ENCODE data around the gene ZBTB32.

The ZBTB32 gene

GRCh38 chr19:35753634-35754369, 49.4 kb downstream of the ZBTB32 start:
- no peak for TF ChIP-seq CTCF (IDR thresholded peaks at IDR 0.05; ENCODE audit: insufficient read depth, low read depth, low read length, missing control alignments)
- DNase-seq (ENCODE audit: low read depth) = no peak
- H3K4me3 ChIP-seq (ENCODE audit: low read depth, low read length) = no peak overlapping the region

- DNase-seq (ENCODE audit: low read depth) = no peak
- H3K4me3 ChIP-seq (ENCODE audit: low read depth, low read length) = no peak overlapping the region
- no peak for TF ChIP-seq CTCF (IDR thresholded peaks at IDR 0.05; ENCODE audit: insufficient read depth, low read depth, low read length, missing control alignments)
Observed at GRCh38 chr19:35754370-35755130, 50.2 kb downstream of the ZBTB32 start.

- H3K4me3 ChIP-seq (ENCODE audit: low read depth, low read length) = no peak overlapping the region
- TF ChIP-seq CTCF (IDR thresholded peaks at IDR 0.05; ENCODE audit: insufficient read depth, low read depth, low read length, missing control alignments) = no peak
- no peak for DNase-seq (ENCODE audit: low read depth)
Observed at GRCh38 chr19:35755131-35755549, 50.8 kb downstream of the ZBTB32 start.

GRCh38 chr19:35755550-35756376, 51.4 kb downstream of the ZBTB32 start:
- DNase-seq (ENCODE audit: low read depth) = no peak
- no peak overlapping the region for H3K4me3 ChIP-seq (ENCODE audit: low read depth, low read length)
- TF ChIP-seq CTCF (IDR thresholded peaks at IDR 0.05; ENCODE audit: insufficient read depth, low read depth, low read length, missing control alignments) = no peak

GRCh38 chr19:35756377-35757230, 52.2 kb downstream of the ZBTB32 start, which contains the start of gene HSPB6:
TSS of gene HSPB6 (minus strand) at chr19:35757029. CDS start at chr19:35757008, 21 bp downstream.
- DNase-seq (ENCODE audit: low read depth) = no peak

More at GRCh38 chr19:35756377-35757230, 52.2 kb downstream of the ZBTB32 start, which contains the start of gene HSPB6:
- no peak for TF ChIP-seq CTCF (IDR thresholded peaks at IDR 0.05; ENCODE audit: insufficient read depth, low read depth, low read length, missing control alignments)
- peak within 1 kb of the TSS; percentile 60 for H3K4me3 ChIP-seq (ENCODE audit: low read depth, low read length)
